Trophoblast cell (in vitro differentiated cells and primary cell): ENCODE data around the gene COX19.

ENCODE experiments used
- DNase-seq, 2 donors: peaks; one replicate each; pipeline ENCODE4 v3.0.0-alpha.2; 2016
- H2AFZ ChIP-seq: 2 replicates; pipeline ENCODE4 v1.6.1; 2013; ENCODE audit warnings: low read length, moderate library complexity, mild to moderate bottlenecking; ENCODE audit not compliant: insufficient read depth, poor library complexity
- H2AK5ac ChIP-seq: 2 replicates; pipeline ENCODE4 v1.6.1; 2013; ENCODE audit warnings: mild to moderate bottlenecking, low read length
- H2BK120ac ChIP-seq: 2 replicates; pipeline ENCODE4 v1.6.1; 2013; ENCODE audit warnings: low read length, mild to moderate bottlenecking, moderate library complexity; ENCODE audit not compliant: insufficient read depth, poor library complexity
- H2BK12ac ChIP-seq: 2 replicates; pipeline ENCODE4 v1.6.1; 2013; ENCODE audit warnings: mild to moderate bottlenecking, low read length, moderate library complexity
- H2BK5ac ChIP-seq: 2 replicates; pipeline ENCODE4 v1.6.1; 2013; ENCODE audit warnings: low read length, low read depth, moderate library complexity, mild to moderate bottlenecking; ENCODE audit not compliant: poor library complexity
- H3K14ac ChIP-seq: 2 replicates; pipeline ENCODE4 v1.6.1; 2013; ENCODE audit warnings: mild to moderate bottlenecking, low read length
- H3K18ac ChIP-seq: 2 replicates; pipeline ENCODE4 v1.6.1; 2013; ENCODE audit warnings: mild to moderate bottlenecking, low read length
- H3K23ac ChIP-seq: 2 replicates; pipeline ENCODE4 v1.6.1; 2013; ENCODE audit warnings: low read length
- H3K27ac ChIP-seq: 2 replicates; pipeline ENCODE4 v1.5.1; 2013; ENCODE audit warnings: low read depth, mild to moderate bottlenecking, inconsistent platforms, low read length, moderate library complexity
- H3K27me3 ChIP-seq: 2 replicates; pipeline ENCODE4 v1.6.1; 2013; ENCODE audit warnings: inconsistent platforms, mild to moderate bottlenecking, low read length, moderate library complexity; ENCODE audit not compliant: insufficient read depth
- H3K36me3 ChIP-seq, 2 experiments: 1 replicate in 1 of 2; 2 replicates in 1 of 2; pipeline ENCODE4 v1.6.1; 2013; ENCODE audit warnings: low read length in 2 of 2, mild to moderate bottlenecking in 2 of 2, moderate library complexity in 1 of 2; ENCODE audit not compliant: insufficient read depth in 2 of 2, control insufficient read depth in 1 of 2
- H3K4ac ChIP-seq: 2 replicates; pipeline ENCODE4 v1.6.1; 2013; ENCODE audit warnings: low read depth, mild to moderate bottlenecking, low read length, moderate library complexity
- H3K4me1 ChIP-seq, 2 experiments: 1 replicate in 1 of 2; 2 replicates in 1 of 2; pipeline ENCODE4 v1.6.1; 2013; ENCODE audit warnings: low read length in 2 of 2, mild to moderate bottlenecking in 2 of 2, moderate library complexity in 1 of 2; ENCODE audit not compliant: insufficient read depth in 2 of 2, control insufficient read depth in 1 of 2
- H3K4me2 ChIP-seq: 2 replicates; pipeline ENCODE4 v1.6.1; 2013; ENCODE audit warnings: inconsistent platforms, mild to moderate bottlenecking, low read length, moderate library complexity
- H3K4me3 ChIP-seq: 2 replicates; pipeline ENCODE4 v1.5.1; 2013; ENCODE audit warnings: mild to moderate bottlenecking, low read depth, low read length, inconsistent platforms
- H3K79me1 ChIP-seq: one replicate; pipeline ENCODE4 v1.6.1; 2013; ENCODE audit warnings: low read length
- H3K79me2 ChIP-seq: 2 replicates; pipeline ENCODE4 v1.6.1; 2013; ENCODE audit warnings: low read length, mild to moderate bottlenecking; ENCODE audit not compliant: control insufficient read depth, insufficient read depth, poor library complexity
- H3K9ac ChIP-seq: 2 replicates; pipeline ENCODE4 v1.6.1; 2013; ENCODE audit warnings: mild to moderate bottlenecking, low read length
- H3K9me3 ChIP-seq: 2 replicates; pipeline ENCODE4 v1.6.1; 2013; ENCODE audit warnings: low read depth, mild to moderate bottlenecking, control low read depth, inconsistent platforms, low read length; ENCODE audit not compliant: insufficient read depth
- H4K12ac ChIP-seq: 2 replicates; pipeline ENCODE4 v1.6.1; 2013; ENCODE audit warnings: low read depth, mild to moderate bottlenecking, low read length, moderate library complexity
- H4K8ac ChIP-seq: 2 replicates; pipeline ENCODE4 v1.6.1; 2013; ENCODE audit warnings: low read depth, mild to moderate bottlenecking, low read length, moderate library complexity
- H4K91ac ChIP-seq: one replicate; pipeline ENCODE4 v1.6.1; 2013; ENCODE audit warnings: low read depth, mild to moderate bottlenecking, low read length, moderate library complexity
- WGBS: extraction: QIAGEN DNeasy Blood & Tissue Kit; methylation state at CpG from one replicate; pipeline ENCODE4 v1.1.7; 2013; ENCODE audit warnings: missing lambda C conversion rate; ENCODE audit not compliant: insufficient read length, insufficient coverage; ENCODE audit errors: extremely low coverage; 5-methylcytosine and 5-hydroxymethylcytosine counted together

Gene COX19

GRCh38 chr7:932651-932975 is 42.7 kb downstream of the COX19 start:
- H3K27me3 ChIP-seq = no peaks in the 10 kb centered on the region
- no peak overlapping the region for H3K23ac ChIP-seq
- no peak overlapping the region for H3K18ac ChIP-seq
- no peak overlapping the region for H2AFZ ChIP-seq
- no peak overlapping the region for H4K8ac ChIP-seq
- no peaks in the 10 kb centered on the region for H3K36me3 ChIP-seq
- H3K79me2 ChIP-seq = no peaks in the 10 kb centered on the region
- H3K4me2 ChIP-seq = no peak overlapping the region
- H2BK12ac ChIP-seq = no peak overlapping the region
- DNase-seq = no peak
- H4K12ac ChIP-seq = no peak overlapping the region
- no peak overlapping the region for H2BK5ac ChIP-seq
- WGBS = no CpG with 5 or more reads among the region's 11 CpGs
- H3K27ac ChIP-seq = no peak overlapping the region
- H3K4me1 ChIP-seq = no peaks in the 10 kb centered on the region
- no peak overlapping the region for H3K4ac ChIP-seq
- no peak overlapping the region for H2AK5ac ChIP-seq
- H3K79me1 ChIP-seq = no peaks in the 10 kb centered on the region
- no peak overlapping the region for H3K4me3 ChIP-seq
- H2BK120ac ChIP-seq = no peak overlapping the region
- no peaks in the 10 kb centered on the region for H3K9me3 ChIP-seq
- no peak overlapping the region for H4K91ac ChIP-seq
- no peak overlapping the region for H3K9ac ChIP-seq
- no peak overlapping the region for H3K14ac ChIP-seq

- Histone ChIP-seq H3K27ac (no peak overlapping the region), H3K9me3 (no peaks in the 10 kb centered on the region), H3K4ac (no peak overlapping the region), H4K8ac (no peak overlapping the region), H2BK12ac (no peak overlapping the region), H4K12ac (no peak overlapping the region), H3K4me2 (no peak overlapping the region), H3K79me1 (no peaks in the 10 kb centered on the region), H2BK120ac (no peak overlapping the region), H4K91ac (no peak overlapping the region), H2BK5ac (no peak overlapping the region), H3K14ac (no peak overlapping the region), H3K18ac (no peak overlapping the region), H2AFZ (no peak overlapping the region), H2AK5ac (no peak overlapping the region), H3K4me1 (no peaks in the 10 kb centered on the region), H3K79me2 (no peaks in the 10 kb centered on the region), H3K9ac (no peak overlapping the region), H3K4me3 (no peak overlapping the region), H3K36me3 (no peaks in the 10 kb centered on the region), H3K23ac (no peak overlapping the region), H3K27me3 (no peaks in the 10 kb centered on the region)
- no CpG with 5 or more reads among the region's 21 CpGs for WGBS
- DNase-seq = no peak
These were observed 43.3 kb downstream of the COX19 start for GRCh38 chr7:931871-932650.

DNA sequence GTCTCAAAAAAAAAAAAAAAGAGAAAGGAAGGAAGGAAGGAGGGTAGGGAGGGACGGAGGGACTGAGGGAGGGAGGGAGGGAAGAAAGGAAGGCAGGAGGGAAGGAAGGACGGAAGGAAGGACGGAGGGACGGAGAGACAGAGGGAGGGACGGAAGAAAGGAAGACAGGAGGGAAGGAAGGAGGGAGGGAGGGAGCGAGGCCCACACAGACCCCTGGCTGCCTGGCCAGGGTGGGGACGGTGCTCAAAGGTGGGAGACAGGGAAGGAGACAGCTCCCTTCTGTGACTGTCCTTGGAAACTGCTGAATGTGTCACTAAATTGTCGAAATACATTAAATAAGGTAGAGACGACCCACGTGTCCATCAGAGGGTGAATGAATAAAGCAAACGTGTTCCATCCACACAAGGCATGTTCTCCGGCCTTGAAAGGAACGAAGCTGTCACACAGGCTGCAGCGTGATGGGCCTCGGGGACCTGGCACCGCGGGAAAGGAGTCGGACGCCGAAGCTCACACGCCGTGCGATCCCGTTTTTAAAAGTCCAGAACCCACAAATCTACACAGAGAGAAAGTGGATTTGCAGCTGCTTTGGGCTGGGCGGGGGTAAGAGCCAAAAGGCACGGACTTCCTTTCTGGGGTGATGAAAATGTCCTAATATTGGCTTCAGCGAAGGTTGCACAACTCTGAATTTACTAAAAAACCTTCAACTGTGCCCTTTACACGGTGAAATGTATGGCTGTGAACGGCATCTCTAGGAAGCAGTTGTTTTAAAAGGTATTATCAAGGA is 44.2 kb downstream of the COX19 start:
- Histone ChIP-seq H4K12ac (no peak overlapping the region), H3K27ac (no peak overlapping the region), H3K18ac (no peak overlapping the region), H4K91ac (no peak overlapping the region), H3K4me1 (no peaks in the 10 kb centered on the region), H3K79me1 (no peaks in the 10 kb centered on the region), H2BK12ac (no peak overlapping the region), H3K36me3 (no peaks in the 10 kb centered on the region), H3K9ac (no peak overlapping the region), H3K9me3 (no peaks in the 10 kb centered on the region), H2BK120ac (no peak overlapping the region), H4K8ac (no peak overlapping the region), H3K4me3 (no peak overlapping the region), H3K14ac (no peak overlapping the region), H3K27me3 (no peaks in the 10 kb centered on the region), H3K79me2 (no peaks in the 10 kb centered on the region), H3K23ac (no peak overlapping the region), H3K4me2 (no peak overlapping the region), H3K4ac (no peak overlapping the region), H2AK5ac (no peak overlapping the region), H2AFZ (no peak overlapping the region), H2BK5ac (no peak overlapping the region)
- WGBS = no CpG with 5 or more reads among the region's 29 CpGs
- no peak for DNase-seq

GRCh38 chr7:929311-929711 is 46.0 kb downstream of the COX19 start:
- no peak overlapping the region for H4K8ac ChIP-seq
- no peak overlapping the region for H2BK5ac ChIP-seq
- H4K91ac ChIP-seq = no peak overlapping the region
- H3K4ac ChIP-seq = no peak overlapping the region
- no peak overlapping the region for H3K23ac ChIP-seq
- no peaks in the 10 kb centered on the region for H3K4me1 ChIP-seq
- no peak overlapping the region for H3K14ac ChIP-seq
- H3K79me1 ChIP-seq = no peaks in the 10 kb centered on the region
- no peak overlapping the region for H4K12ac ChIP-seq
- H3K4me3 ChIP-seq = no peak overlapping the region
- no peaks in the 10 kb centered on the region for H3K79me2 ChIP-seq
- no peak overlapping the region for H3K18ac ChIP-seq
- WGBS = no CpG with 5 or more reads among the region's 14 CpGs
- no peaks in the 10 kb centered on the region for H3K9me3 ChIP-seq
- no peak overlapping the region for H2BK12ac ChIP-seq
- no peak overlapping the region for H3K4me2 ChIP-seq
- H2AK5ac ChIP-seq = no peak overlapping the region
- no peak overlapping the region for H2BK120ac ChIP-seq
- no peaks in the 10 kb centered on the region for H3K27me3 ChIP-seq
- H3K27ac ChIP-seq = no peak overlapping the region
- no peaks in the 10 kb centered on the region for H3K36me3 ChIP-seq
- peak; percentile 68 to 73 for DNase-seq
- H3K9ac ChIP-seq = no peak overlapping the region
- H2AFZ ChIP-seq = no peak overlapping the region
